Amniotic stem cell (primary cell): ENCODE data around the gene BAD.
A peak's percentile ranks its signal among the peaks of the same experiment; 100 is the strongest.
"Not testable (repeated sequence)": the region's sequence is repeated elsewhere in the genome, so short reads cannot be mapped to it uniquely, and the experiment has no call there.

Source experiments
- DNase-seq: peaks from one replicate; lab custom pipeline; 2025; lab: John Stamatoyannopoulos, UW

BAD gene

DNA sequence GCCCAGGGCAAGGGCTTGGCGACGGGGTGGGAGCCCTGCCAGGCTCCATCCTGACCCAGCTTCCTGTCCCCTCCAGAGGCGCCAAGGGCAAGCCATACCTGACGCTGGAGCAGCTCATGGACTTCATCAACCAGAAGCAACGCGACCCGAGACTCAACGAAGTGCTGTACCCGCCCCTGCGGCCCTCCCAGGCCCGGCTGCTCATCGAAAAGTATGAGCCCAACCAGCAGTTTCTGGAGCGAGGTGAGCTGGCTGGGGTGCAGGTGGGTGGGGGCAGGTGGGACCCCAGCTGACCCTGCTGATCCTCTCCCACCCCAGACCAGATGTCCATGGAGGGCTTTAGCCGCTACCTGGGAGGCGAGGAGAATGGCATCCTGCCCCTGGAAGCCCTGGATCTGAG, 28.2 kb downstream of the BAD start:
- DNase-seq: no peak

DNA sequence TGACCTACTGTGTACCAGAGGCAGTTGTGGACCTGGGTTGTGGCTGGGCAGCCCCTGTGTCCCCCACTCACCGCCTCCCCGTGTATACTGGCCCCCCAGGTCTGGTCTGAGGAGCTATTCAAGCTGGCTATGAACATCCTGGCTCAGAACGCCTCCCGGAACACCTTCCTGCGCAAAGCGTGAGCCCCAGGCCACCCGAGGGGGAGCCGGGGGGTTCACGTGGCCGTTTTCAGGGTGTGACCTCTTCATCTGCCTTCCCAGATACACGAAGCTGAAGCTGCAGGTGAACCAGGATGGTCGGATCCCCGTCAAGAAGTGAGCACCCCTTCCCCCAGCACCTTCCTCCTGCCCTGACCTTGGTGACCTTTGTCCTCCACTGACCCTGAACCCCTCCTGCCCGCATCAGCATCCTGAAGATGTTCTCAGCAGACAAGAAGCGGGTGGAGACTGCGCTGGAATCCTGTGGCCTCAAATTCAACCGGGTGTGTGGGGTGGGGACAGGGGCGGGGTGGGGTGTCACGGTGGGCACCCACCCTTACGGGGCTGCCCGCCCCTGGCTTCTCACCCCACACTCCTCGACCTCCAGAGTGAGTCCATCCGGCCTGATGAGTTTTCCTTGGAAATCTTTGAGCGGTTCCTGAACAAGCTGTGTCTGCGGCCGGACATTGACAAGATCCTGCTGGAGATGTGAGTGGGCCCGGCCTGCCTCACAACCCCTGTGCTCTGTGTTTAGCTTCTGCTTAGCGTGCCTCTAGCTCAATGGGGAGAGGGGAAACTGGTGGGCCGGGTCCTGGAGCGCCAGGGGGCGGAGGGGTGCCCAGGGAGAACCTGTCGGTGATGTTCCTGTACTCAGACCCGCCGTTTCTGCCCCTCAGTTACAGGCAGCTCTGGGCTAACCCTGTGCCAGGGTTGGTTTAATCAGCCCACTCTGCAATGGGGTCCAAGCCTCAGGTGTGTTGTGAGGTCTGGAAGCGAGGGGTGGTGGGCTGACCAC, 29.0 kb downstream of the BAD start:
- no peak for DNase-seq

- DNase-seq: no peak
Measured at GRCh38 chr11:64254326-64254725, 30.1 kb downstream of the BAD start.

- no peak for DNase-seq
Measured at GRCh38 chr11:64253481-64253880, 31.0 kb downstream of the BAD start.

- no peak for DNase-seq
Measured at GRCh38 chr11:64253043-64253442, 31.4 kb downstream of the BAD start.

GRCh38 chr11:64252003-64252872, 32.2 kb downstream of the BAD start:
- no peak for DNase-seq

DNA sequence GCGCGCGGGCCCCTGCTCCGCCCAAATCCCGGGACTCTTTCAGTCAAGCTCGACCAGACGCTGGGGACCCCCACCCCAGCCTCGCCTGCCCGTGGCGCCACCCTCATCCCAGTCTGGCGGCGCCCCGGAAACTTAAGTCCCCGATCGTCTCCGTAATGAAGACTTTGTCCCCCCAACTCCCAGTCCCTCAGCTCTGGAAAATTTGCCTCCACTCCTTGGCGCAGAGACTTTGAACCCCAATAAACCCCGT, 32.8 kb downstream of the BAD start:
- DNase-seq: no peak

- no peak for DNase-seq
Measured at GRCh38 chr11:64251016-64251752, 33.3 kb downstream of the BAD start, which contains the start of gene PLCB3. PLCB3 (plus strand) TSS chr11:64251530; CDS start chr11:64251650, 120 bp downstream.

GRCh38 chr11:64250415-64251015, 34.0 kb downstream of the BAD start:
- DNase-seq: no peak

DNA sequence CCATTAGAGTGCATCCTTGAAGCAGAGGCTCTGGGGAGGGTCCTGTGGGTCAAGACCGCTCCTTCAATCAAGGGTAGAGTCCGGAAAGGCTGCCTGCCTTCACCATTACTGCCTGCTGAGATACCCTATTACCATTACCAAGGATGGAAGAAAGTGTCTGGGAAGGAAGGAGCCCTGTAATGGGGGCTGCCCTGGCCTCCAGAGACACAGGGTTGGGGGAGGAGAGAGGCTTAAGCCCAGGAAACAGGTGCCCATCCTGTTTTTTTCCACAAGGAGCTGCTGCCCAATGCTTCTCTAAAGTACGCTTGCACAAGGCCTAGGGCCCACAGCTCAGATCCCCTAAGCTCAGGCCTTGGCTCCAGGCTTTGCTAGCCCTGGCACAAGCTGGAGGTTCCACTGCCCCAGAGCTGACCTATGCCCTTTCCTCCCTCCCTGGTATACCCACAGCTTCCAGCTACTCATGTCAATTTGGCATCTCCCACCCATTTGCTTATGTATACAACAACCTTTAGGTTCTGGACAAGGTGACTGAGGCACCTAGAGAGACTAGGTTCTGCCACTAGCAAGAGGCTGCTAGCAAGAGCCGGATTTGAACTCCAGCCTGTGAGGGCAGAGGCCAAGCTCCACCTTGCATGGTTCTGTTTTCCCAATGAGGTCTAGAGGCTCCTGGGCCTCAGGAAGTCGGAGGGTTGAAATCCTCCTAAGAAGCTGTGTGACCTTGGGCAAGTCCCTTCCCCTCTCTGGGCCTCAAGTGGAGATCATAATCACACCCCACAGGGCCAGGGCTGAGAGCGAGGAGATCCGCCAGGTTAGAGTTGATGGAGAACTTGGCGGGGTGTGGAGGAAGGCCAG, 34.7 kb downstream of the BAD start:
- no peak for DNase-seq

DNA sequence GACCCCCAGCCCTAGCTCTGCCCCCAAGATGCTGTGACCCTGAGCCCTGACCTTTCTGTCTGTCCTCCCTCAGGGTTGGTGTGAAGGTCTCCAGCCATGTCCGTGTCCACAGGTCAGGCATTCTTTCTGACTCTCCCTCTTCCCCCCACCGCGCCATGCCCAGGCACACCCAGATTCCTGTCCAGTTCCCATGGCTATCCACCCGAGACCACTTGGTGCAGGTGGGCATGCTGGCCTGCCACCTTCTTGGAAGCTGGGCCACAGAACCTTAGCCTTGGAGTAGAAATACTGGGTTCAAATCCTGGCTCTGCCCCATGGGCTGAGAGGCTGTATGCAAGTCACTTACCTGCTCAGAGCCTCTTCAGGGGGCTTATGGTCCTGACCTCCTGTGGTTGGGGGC, 35.4 kb downstream of the BAD start:
- no peak for DNase-seq

DNA sequence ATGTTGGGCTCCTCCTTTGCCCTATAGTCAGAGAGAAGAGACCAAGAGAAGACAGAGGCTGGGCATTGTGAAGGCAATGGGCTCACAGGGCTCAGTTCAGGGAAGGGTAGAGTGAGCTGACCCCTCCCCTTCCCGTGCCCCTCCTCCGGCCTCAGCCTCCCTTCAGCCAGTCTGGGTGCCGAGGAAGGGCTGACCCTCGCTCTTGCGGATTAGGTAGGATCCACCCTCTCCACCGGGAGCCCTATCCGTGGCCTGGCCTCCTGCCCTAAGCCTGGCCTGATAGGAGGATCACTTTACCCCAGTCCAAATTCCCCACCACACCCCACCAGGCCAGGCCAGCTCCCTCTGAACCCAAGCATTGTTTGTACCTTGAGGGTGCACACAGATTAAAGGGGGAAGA, 35.9 kb downstream of the BAD start:
- no peak for DNase-seq

DNA sequence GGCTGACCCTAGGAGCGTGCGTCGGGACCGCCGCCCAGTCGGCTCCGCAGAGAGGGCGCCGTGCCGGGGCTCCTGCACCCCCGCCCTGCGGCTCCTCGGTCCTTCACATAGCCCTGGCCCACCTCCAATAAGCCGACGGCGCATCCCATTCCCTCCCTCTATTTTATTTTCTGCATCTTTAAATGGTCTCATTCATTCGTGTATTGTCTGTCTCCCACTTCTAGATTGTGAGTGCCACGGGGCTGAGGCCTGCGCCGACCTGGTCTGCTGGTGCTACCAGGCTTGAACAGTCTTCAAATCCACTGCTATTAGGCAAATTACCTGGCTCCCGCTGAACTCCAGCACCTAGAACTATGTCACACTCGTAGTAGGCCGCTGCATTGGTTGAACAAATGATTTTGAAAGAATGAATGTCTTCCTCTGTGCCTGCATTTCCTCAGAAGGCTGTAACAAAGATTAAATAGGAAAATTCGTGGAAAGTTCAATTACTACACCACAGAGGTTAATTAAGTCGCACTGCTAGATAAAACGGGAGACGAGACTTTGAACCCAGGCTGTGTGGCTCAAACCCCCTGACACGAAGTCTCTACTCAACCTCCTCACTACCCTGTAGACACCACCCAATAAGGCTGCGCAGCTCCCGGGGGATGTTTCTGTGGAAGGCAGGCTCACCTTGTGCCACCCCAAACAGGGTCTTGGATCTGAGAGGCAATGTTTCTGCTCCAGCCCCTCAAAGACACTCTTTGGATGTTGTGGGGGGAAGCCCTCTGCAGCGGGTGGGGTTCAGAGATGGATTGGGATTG, 36.5 kb downstream of the BAD start:
- no peak for DNase-seq

- DNase-seq: no peak
Measured at GRCh38 chr11:64246871-64247728, 37.4 kb downstream of the BAD start, which contains the start of gene PPP1R14B. PPP1R14B (minus strand) TSS chr11:64246943; CDS start chr11:64246673, 270 bp downstream.

DNA sequence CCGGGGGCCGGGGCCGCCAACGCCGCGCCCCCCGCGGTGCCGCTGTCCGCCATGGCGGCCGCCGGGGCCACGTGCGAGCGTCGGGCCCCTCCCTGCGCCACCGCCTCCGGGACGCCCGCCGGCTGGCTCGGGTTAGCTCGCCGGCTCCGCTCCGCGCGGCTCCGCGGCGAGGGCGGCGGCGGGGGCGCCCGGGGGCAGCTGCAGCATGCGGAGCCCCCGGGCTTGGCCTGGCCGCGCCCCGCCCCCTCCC, 37.9 kb downstream of the BAD start:
- DNase-seq: not testable (repeated sequence)

GRCh38 chr11:64245797-64246620, 38.5 kb downstream of the BAD start:
- DNase-seq: peak; percentile 86

DNA sequence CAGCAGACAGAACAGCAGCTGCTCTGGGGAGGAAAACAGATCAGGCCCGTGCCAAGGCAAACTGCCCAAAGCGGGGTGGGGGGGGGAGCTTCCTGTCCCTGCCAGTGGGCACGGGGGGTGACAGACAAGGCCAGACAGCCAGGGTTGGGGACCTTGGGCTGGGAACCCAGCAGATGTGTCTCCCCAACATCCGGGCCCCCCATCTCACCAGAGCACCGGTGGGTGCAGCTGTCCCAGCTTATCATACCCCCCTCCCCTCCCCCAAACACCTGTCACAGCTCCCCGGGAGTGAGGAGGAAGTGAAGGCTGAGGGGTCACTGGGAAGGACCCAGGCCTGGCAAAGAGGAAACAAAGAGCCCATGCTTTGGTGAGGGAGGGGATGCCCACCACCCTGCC, 39.1 kb downstream of the BAD start:
- no peak for DNase-seq

DNA sequence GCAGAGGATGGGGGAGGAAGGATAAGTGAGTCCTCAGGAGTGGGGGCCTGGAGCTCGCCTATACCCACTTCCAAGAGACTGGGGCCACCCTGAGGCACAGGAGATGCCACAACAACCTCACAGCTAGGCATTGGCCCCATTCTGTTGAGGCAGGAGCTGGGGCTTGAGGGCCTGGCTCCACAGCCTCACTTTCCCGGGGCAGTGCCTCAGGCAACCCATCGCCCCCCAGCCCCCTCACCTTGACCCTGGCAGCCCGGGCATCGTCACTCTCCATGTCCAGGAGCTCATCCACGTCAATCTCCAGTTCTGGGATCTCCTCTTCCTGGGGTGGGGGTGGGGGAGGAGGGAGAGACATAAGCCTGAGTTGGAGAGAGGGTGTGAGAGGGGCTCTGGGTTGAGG, 39.5 kb downstream of the BAD start:
- no peak for DNase-seq
